Left cardiac atrium (tissue), 4 donors: Measurements from ENCODE around the gene PRDM16. TPM values are rescaled to one million over a fixed set of nuclear protein-coding genes. Genes with fewer than 3 reads are reported as not detected.

Source experiments
- ATAC-seq, 2 donors: fragments of 200-7000 bp; cut with Tn5 transposase; one replicate each; pipeline ENCODE4 v1.9.1; 2020; ENCODE audit warnings: mild to moderate bottlenecking in 2 of 2, moderate library complexity in 2 of 2
- DNase-seq: peaks from one replicate; pipeline ENCODE4 v3.0.0-alpha.2; 2020
- intact Hi-C, 2 donors: fragments of 100-400 bp; cut with DNase I; formaldehyde crosslinking; loops; one replicate each; pipeline versions ENCODE4 v1.14.1 to v1.15.1; 2022 to 2023
- total RNA-seq, 2 donors: library from RNA; stranded (reverse); fragmentation: NEBNext Ultra II Directional; extraction: Animal tissue kit (Norgen Biotek cat#: 25700); gene quantifications; one replicate each; pipeline ENCODE4 v1.2.1, GENCODE V29; 2021
- donor health status: DM: no; HTN: yes; CAD: no.
- donor health status: DM: no; HTN: yes; CAD: no; lungs with severe emphysema.
- donor health status: DM: yes; HTN: yes; CAD: no.
- donor health status: Dilated cardiomyopathy.

The PRDM16 gene
- total RNA-seq, 2 donors from 2014 or later: 0.99 to 1.2 TPM

GRCh38 chr1:3064901-3065300 lies 4.1 kb upstream of the PRDM16 start:
- no peak for ATAC-seq
- DNase-seq: peak; percentile 5
- intact Hi-C loops: loop anchor here in 1 of 2 donors (10.0 kb wide), 1 partner anchor 340 kb away; no protein-coding TSS in a partner anchor

- DNase-seq (peak; percentile 3), ATAC-seq (no peak)
- intact Hi-C loops: loop anchor here in 1 of 2 donors (10.0 kb wide), 1 partner anchor 339 kb away; no protein-coding TSS in a partner anchor
Measured at GRCh38 chr1:3065396-3065795, 3.6 kb upstream of the PRDM16 start.

GRCh38 chr1:3065797-3066196 lies 3.2 kb upstream of the PRDM16 start:
- ATAC-seq (no peak), DNase-seq (peak; percentile 1)
- intact Hi-C loops: loop anchor here in 1 of 2 donors (10.0 kb wide), 1 partner anchor 339 kb away; no protein-coding TSS in a partner anchor

GRCh38 chr1:3066250-3066711 lies 2.7 kb upstream of the PRDM16 start:
- DNase-seq (peak; percentile 35), ATAC-seq (peak; percentile 23 to 31)
- intact Hi-C loops: loop anchor here in 1 of 2 donors (10.0 kb wide), 1 partner anchor 339 kb away; no protein-coding TSS in a partner anchor

- intact Hi-C loops: loop anchor here in 1 of 2 donors (10.0 kb wide), 1 partner anchor 338 kb away; no protein-coding TSS in a partner anchor
- peak; percentile 13 for DNase-seq
- no peak for ATAC-seq
Measured at GRCh38 chr1:3066826-3067225, 2.2 kb upstream of the PRDM16 start.

- intact Hi-C loops: loop anchor here in 1 of 2 donors (10.0 kb wide), 1 partner anchor 338 kb away; no protein-coding TSS in a partner anchor
- DNase-seq (peak; percentile 15), ATAC-seq (no peak)
Measured at GRCh38 chr1:3067301-3067670, 1.7 kb upstream of the PRDM16 start.

- DNase-seq: peak; percentile 15
- ATAC-seq: no peak
- intact Hi-C loops: loop anchor here in 1 of 2 donors (10.0 kb wide), 1 partner anchor 337 kb away; no protein-coding TSS in a partner anchor
Measured at GRCh38 chr1:3067671-3068563, 1.1 kb upstream of the PRDM16 start.

- ATAC-seq (peak; percentile 60 to 76), DNase-seq (peak; percentile 45)
- intact Hi-C loops: loop anchor here (10.0 kb wide), 2 partner anchors 215 to 335 kb away; no protein-coding TSS in a partner anchor
Measured at GRCh38 chr1:3069491-3070308, 697 bp downstream of the PRDM16 start.

- intact Hi-C loops: loop anchor here in 1 of 2 donors (10.0 kb wide), 1 partner anchor 215 kb away; no protein-coding TSS in a partner anchor
- ATAC-seq (no peak), DNase-seq (no peak)
Measured at GRCh38 chr1:3070309-3070643, 1.3 kb downstream of the PRDM16 start.

GRCh38 chr1:3070644-3071564 lies 1.9 kb downstream of the PRDM16 start:
- DNase-seq (peak; percentile 23), ATAC-seq (no peak)
- intact Hi-C loops: loop anchor here in 1 of 2 donors (10.0 kb wide), 1 partner anchor 214 kb away; no protein-coding TSS in a partner anchor

- intact Hi-C loops: loop anchor here in 1 of 2 donors (10.0 kb wide), 1 partner anchor 213 kb away; no protein-coding TSS in a partner anchor
- ATAC-seq (no peak), DNase-seq (peak; percentile 7)
Measured at GRCh38 chr1:3071565-3072390, 2.8 kb downstream of the PRDM16 start.

- intact Hi-C loops: loop anchor here in 1 of 2 donors (10.0 kb wide), 1 partner anchor 212 kb away; no protein-coding TSS in a partner anchor
- DNase-seq: no peak
- no peak for ATAC-seq
Measured at GRCh38 chr1:3072391-3073185, 3.6 kb downstream of the PRDM16 start.

GRCh38 chr1:3073186-3073488 lies 4.1 kb downstream of the PRDM16 start:
- DNase-seq: no peak
- intact Hi-C loops: loop anchor here in 1 of 2 donors (10.0 kb wide), 1 partner anchor 212 kb away; no protein-coding TSS in a partner anchor
- ATAC-seq: no peak

- ATAC-seq (no peak), DNase-seq (no peak)
- intact Hi-C loops: loop anchor here in 1 of 2 donors (10.0 kb wide), 1 partner anchor 211 kb away; no protein-coding TSS in a partner anchor
Measured at GRCh38 chr1:3073489-3074296, 4.7 kb downstream of the PRDM16 start.

GRCh38 chr1:3074297-3074741 lies 5.3 kb downstream of the PRDM16 start:
- ATAC-seq (no peak), DNase-seq (no peak)
- intact Hi-C loops: loop anchor here in 1 of 2 donors (10.0 kb wide), 1 partner anchor 210 kb away; no protein-coding TSS in a partner anchor
